HG03520 (cell line): ENCODE data around the gene OOSP4B.
"Not testable (repeated sequence)": the region's sequence is repeated elsewhere in the genome, so short reads cannot be mapped to it uniquely, and the experiment has no call there.

Source experiments
- ATAC-seq: cut with Tn5 transposase; IDR thresholded peaks from one replicate; pipeline ENCODE4 v1.9.1; 2021; ENCODE audit warnings: mild to moderate bottlenecking, moderate library complexity; ENCODE audit not compliant: unreplicated experiment

Gene OOSP4B

GRCh38 chr11:60059521-60060240, 42.7 kb downstream of the OOSP4B start:
- ATAC-seq: no peak

GRCh38 chr11:60064111-60064510, 47.1 kb downstream of the OOSP4B start:
- ATAC-seq: no peak

- ATAC-seq: no peak
These were observed 48.8 kb downstream of the OOSP4B start for GRCh38 chr11:60065801-60066200.

- ATAC-seq: no peak
These were observed 52.5 kb downstream of the OOSP4B start for GRCh38 chr11:60069450-60069849.

- ATAC-seq: not testable (repeated sequence)
These were observed 54.7 kb downstream of the OOSP4B start for GRCh38 chr11:60071644-60072043.

- ATAC-seq: no peak
These were observed 60.3 kb downstream of the OOSP4B start for GRCh38 chr11:60077216-60077817.

- no peak for ATAC-seq
These were observed 61.0 kb downstream of the OOSP4B start for GRCh38 chr11:60077981-60078380.

- no peak for ATAC-seq
These were observed 61.8 kb downstream of the OOSP4B start for GRCh38 chr11:60078745-60079144.

GRCh38 chr11:60080535-60080934, 63.6 kb downstream of the OOSP4B start:
- ATAC-seq: no peak
